Measurements from ENCODE around the gene ATP10A.
"Not testable (repeated sequence)": the region's sequence is repeated elsewhere in the genome, so short reads cannot be mapped to it uniquely, and the experiment has no call there.

Gene ATP10A

DNA sequence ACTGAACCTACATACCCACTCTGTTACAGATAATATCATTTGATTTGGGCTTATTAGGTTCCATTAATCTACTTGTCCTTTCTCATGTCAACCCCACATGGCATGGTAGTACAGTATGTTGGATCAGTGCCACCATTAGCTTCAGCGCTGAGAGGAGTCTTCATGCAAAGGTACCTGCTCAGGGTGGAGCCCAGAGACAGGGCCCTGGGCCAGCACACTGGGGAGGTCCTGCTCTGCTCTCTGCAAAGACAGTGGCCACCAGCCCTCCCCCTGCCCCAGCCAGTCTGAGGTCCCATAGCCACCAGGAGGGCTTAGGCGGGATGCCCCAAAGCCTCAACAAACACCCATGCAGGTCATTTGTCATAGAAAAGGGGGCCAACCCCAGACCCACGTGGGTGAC is 71.0 kb downstream of the ATP10A start:
- no peak for DNase-seq (ENCODE audit: low spot score)

- DNase-seq (ENCODE audit: low spot score), result no peak
Observed at GRCh38 chr15:25790000-25790660, 73.0 kb downstream of the ATP10A start.

DNA sequence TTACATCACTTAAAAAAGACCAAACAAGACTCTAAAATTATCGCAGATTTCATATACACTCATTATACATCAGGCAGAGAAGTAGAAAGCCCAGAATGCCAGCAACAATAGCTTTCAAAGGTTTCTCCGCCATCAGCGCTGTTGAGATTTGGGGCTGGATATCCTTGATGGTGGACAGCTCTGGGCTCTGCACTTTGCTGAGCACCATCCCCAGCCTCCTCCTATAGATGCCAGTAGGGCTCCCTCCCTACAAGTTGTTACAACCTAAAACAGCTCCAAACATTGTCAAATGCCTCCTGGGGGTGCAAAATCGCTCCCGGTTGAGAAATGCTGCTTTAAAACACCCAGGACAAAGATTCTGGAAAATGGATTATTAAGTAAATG is 73.5 kb downstream of the ATP10A start:
- no peak for DNase-seq (ENCODE audit: low spot score)

DNA sequence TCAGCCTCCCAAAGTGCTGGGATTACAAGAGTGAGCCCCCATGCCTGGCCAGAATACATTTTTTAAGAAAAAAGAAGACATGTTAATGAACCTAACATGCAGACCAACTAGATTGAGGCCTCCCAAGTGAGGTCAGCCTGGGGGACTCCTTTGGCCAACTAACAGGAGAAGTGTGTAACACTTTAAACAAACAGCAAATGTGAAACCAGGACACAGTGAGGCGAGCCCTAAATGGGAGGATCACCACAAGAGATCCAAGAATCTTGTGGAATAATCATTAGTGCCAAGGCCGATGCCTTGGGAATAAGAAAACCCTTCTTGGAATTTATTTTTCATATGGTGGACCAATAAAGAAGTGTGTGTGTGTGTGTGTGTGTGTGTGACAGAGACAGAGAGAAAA is 73.9 kb downstream of the ATP10A start:
- no peak for DNase-seq (ENCODE audit: low spot score)

- DNase-seq (ENCODE audit: low spot score), result no peak
Observed at GRCh38 chr15:25787855-25788520, 75.1 kb downstream of the ATP10A start.

GRCh38 chr15:25787381-25787780 is 75.7 kb downstream of the ATP10A start:
- DNase-seq (ENCODE audit: low spot score), result no peak

- DNase-seq (ENCODE audit: low spot score), result no peak
Observed at GRCh38 chr15:25786040-25786439, 77.1 kb downstream of the ATP10A start.

GRCh38 chr15:25785641-25786025 is 77.5 kb downstream of the ATP10A start:
- DNase-seq (ENCODE audit: low spot score), result no peak

DNA sequence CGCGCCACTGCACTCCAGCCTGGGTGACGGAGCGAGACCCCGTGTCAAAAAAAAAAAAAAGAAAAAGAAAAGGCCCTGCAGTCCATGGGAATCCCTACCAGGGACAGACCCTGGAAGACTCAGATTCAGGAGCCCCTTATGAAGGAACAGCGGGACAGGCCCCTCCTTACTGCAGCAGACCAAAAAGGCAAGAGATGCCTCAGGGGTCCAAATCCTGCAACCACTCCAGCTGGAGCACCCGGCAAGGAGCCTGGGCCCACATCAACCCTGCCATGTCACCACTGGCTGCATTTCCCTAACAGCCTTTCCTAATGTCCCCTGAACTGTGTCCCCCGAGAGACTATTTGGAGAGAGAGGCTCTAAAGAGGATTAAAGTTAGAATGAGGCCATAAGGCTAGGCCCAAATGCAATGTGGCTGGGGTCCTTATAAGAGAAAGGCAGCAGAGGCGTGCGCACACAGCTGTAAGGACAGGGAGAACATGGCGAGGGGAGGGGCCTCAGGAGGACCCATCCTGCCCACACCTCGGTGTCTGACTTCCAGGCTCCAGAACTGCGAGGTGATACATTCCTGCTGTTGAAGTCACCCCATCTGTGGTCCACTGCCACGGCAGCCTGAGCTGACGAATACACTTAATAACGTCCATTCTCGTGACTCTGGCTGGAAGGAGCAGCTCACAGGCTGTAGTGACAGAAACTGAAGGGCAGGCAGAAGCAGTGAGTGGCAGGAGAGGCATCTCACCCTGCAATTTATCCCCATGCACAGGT is 78.1 kb downstream of the ATP10A start:
- DNase-seq (ENCODE audit: low spot score), result no peak

DNA sequence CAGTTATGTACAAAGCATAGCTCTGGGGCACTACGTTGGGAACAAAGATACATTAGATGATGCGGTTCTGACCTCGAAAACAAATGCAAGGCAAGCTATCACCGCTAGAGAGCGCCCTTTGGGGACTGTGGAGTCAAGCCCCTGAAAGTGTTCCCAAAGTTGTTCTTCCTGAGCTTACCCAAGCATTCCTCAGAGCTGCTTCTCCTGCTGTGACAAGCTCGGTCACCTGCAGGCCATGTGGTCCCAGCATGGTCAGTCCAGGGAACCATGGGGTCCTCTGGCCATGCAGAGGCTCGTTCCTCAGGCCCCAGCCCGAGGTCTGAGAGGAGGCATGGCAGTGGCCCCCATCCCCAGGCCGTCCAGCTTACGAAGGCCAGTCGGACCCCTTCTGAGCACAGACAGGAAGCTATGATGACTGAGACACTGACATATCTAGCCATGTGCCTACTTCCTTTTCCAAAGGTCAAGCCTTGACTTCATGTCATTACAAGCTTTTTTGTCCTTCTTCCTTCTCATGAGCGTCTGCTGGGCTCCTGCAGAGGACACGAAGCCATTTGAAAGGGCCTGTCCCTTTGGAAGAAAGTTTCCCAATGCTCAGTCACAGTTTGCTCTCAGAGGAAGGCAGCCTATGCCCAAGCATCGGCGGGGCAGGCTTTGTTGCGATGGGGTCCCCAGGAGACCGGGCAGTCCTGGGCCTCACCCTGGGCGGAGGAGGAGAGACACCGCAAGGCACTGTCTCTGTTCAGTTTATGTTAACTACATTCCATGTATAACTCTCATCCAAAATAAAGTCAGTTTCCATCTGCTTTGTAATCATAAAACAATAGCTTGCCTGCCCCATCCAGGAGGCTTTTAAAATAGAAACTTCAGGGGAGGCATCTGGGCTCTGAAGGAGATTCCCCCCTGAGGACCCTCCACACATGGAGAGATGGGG is 79.3 kb downstream of the ATP10A start:
- DNase-seq (ENCODE audit: low spot score), result peak; percentile 8

DNA sequence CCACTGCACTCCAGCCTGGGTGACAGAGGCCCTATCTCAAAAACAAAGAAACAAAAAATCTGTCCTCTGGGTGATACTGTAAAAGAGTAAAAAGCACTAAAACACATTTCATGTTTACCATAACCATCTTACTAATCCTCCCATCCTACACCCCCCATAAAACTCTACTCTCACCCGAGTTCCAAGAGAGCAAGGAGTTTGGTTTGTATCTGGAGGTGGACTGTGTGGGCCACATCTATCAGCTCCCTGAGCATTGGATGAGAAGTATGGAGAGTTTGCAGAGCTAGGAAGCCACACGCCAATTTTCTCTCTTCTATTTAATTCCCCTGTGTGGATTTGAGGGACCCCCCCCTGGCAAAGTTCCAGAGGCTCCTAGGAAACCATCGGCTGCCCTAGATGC is 80.0 kb downstream of the ATP10A start:
- no peak for DNase-seq (ENCODE audit: low spot score)

- DNase-seq (ENCODE audit: low spot score), result no peak
Observed at GRCh38 chr15:25780479-25781255, 82.5 kb downstream of the ATP10A start.

DNA sequence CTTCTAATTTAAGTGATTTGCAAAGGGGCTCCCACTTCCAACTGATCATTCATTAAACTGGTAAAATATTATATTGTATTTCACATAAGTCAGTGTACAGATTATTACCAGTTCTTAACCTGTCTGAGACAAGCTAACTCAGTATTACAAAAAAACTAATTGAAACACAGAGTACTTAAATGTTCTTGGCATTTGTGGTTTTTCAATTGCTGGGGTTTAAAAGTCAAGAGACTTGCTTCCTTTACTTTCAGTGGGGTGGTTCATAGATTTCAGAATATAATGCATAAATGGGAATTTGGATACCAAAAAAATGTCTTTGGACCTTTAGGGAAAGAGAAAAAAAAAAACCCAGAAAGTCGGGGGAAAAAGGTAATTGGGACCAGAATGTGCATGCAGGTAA is 85.0 kb downstream of the ATP10A start:
- DNase-seq (ENCODE audit: low spot score), result no peak

GRCh38 chr15:25777037-25777436 is 86.1 kb downstream of the ATP10A start:
- DNase-seq (ENCODE audit: low spot score), result no peak

DNA sequence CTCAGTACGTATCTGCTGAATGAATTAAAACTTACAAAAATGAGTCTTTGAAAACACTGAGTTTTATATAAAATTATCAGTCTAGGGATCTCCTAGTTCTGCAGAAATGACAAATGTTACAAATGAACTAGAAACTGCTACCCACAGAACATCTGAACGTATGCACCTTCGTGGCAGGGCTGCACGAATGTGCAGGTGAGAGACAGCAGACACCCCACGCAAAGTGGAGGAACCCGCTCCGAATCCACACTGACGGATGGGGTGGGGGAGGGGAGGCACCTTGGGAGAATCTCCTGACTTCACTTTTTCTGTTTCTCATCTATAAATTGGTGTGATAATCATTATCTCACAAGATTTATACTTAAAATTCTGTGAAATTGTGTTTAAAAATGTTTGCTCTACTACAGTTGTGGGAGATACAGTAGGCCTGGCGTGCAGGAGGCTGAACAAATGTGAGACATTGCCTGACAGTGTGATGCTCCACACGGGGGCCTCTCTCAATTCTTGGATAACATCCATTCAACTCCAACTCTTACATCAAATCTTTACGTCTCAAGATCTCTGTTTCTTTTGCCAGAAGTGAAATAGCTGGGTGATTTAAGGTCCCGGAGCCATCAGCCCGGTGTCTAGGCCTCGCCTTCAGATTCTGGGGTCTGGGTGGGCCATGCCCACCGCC is 86.9 kb downstream of the ATP10A start:
- no peak for DNase-seq (ENCODE audit: low spot score)

DNA sequence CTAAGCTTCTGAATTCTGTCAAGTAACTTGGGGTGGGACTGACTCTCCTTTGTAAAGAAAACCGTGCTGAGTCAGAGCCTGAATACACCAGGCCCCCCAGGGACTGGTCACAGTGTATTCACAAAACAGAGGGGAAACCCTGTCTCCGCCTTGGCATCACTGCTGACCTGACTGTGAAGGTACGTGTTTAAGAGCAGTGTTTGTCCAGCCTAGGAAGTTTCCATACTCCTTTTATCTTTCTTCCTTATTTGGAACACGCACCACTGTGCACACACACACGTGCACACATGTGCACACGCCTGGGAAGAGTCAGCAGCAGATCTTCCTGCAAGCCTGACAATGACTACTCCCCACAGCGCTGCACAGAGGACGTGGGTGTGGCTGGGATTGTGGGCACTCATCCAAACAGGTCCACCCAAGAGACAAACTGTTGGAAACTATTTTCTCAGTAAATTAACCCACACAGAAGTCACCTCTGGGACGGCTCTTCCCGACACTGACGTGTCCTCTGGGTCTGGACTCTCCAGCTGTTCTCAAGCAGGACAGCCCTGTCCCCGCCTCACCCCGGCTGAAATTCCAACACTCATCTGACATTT is 87.7 kb downstream of the ATP10A start:
- DNase-seq (ENCODE audit: low spot score), result no peak

GRCh38 chr15:25774871-25775270 is 88.3 kb downstream of the ATP10A start:
- no peak for DNase-seq (ENCODE audit: low spot score)

GRCh38 chr15:25773248-25773647 is 89.9 kb downstream of the ATP10A start:
- DNase-seq (ENCODE audit: low spot score), result no peak

- no peak for DNase-seq (ENCODE audit: low spot score)
Observed at GRCh38 chr15:25772500-25772899, 90.6 kb downstream of the ATP10A start.

- not testable (repeated sequence) for DNase-seq (ENCODE audit: low spot score)
Observed at GRCh38 chr15:25771736-25772135, 91.4 kb downstream of the ATP10A start.

DNA sequence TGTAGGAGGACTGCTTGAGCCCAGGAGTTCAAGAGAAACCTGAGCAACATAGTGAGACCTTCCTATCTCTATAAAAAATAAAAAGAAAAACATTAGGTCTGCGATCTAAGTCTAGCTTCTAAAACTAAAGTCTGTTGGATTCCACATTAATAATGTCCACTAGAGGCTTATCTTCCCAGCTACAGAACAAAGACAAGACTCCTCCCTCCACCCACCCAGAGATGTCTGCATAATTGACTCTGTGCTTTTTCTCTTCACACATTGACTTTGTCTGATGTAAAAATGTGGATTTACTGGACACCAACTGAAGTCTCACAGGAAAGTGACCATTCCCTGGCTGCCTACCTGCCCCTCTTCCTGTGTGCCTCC is 91.8 kb downstream of the ATP10A start:
- DNase-seq (ENCODE audit: low spot score), result no peak

Data from HuH-7 (cell line).